Central memory CD4-positive, alpha-beta T cell (primary cell): ENCODE results near the gene DDX49.

Experiments used
- DNase-seq: peaks from one replicate; pipeline ENCODE4 v3.0.0; 2022
- total RNA-seq, 3 experiments: gene quantifications; one replicate each; lab custom pipeline; 2026; lab: John Stamatoyannopoulos, UW

DDX49 gene, protein sequence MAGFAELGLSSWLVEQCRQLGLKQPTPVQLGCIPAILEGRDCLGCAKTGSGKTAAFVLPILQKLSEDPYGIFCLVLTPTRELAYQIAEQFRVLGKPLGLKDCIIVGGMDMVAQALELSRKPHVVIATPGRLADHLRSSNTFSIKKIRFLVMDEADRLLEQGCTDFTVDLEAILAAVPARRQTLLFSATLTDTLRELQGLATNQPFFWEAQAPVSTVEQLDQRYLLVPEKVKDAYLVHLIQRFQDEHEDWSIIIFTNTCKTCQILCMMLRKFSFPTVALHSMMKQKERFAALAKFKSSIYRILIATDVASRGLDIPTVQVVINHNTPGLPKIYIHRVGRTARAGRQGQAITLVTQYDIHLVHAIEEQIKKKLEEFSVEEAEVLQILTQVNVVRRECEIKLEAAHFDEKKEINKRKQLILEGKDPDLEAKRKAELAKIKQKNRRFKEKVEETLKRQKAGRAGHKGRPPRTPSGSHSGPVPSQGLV
- 32.0 to 126 (median 32.2) reads per million in 3 experiments for total RNA-seq

DNA sequence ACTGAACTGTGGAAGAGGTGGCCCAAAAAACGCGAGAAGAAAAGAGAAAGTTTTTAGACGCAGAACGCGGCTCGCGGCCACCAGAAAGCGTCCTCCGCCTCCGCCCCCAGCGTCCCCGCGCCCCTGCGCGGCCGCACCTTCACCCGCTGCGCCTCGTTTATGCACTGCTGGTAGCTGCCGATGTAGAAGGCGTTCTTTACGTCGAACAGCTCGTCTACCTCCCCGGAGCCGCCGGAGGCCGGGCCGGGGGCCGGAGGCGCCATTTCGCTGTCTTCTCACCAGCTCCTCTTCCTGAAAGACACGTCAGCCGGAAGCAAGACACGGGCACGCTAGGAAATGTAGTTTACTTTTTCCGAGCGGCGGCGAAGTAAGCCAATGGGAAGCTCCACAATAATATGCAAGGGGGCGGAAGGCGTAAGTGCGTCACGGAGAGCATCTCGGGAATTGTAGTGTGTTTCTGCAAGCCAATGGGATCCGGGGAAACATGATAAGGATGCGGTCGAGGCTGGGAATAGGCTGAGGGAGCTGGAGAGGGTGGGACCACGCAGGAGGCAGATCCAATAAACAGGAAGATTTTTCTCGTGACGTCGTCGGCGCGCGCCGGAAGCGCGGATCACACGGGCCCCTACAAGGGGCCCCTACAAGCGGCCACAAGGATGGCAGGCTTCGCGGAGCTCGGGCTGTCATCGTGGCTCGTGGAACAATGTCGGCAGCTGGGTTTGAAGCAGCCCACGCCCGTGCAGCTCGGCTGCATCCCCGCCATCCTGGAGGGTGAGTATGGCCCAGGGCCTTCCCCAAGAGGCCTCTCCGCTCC, at the start of gene DDX49, which contains the start of gene COPE:
TSS of gene DDX49 (plus strand) at position 630 of the 814 bp plus-strand sequence. CDS start at position 657, 27 bp downstream.
TSS of gene COPE (minus strand) at position 302 of the 814 bp plus-strand sequence. CDS start at position 263, 39 bp downstream.
- peak; percentile 99 for DNase-seq

- DNase-seq = no peak
Observed at GRCh38 chr19:18869781-18870530, 49.6 kb upstream of the DDX49 start.

- no peak for DNase-seq
Observed at GRCh38 chr19:18870531-18871172, 48.9 kb upstream of the DDX49 start.

DNA sequence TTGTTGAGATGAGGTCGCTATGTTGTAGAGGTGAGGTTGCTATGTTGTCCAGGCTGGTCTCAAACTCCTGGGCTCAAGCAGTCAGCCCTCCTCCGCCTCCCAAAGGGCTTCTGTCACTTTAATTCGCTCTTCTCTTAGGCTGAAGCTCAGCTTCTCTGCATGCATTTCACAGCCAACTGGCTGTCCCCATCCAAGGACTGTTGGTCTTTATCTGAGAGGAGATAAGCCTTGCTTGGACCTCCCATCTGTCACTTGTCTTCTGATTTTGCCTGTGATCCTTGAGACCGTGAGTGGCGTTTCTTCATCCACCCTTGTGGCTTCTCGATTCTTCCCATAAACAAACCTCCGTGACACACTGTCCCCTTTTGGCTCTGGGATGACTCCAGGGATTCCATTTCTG, 48.0 kb upstream of the DDX49 start:
- no peak for DNase-seq

DNA sequence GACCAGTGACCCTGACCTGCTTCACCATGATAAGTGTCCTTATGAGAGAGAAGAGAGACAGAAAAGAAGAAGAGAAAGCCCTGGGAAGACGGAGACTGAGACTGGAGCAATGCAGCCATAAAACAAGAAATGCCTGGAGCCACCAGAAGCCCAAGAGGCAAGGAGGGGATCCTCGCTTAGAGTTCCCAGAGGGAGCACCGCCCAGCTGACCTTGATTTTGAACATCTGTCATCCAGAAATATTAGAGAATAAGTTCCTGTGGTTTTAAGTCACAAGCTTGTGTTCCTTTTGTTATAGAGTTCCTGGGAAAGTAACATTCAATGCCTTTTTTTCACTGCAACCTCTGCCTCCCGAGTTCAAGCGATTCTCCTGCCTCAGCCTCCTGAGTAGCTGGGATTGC, 43.8 kb upstream of the DDX49 start:
- DNase-seq = no peak

DNA sequence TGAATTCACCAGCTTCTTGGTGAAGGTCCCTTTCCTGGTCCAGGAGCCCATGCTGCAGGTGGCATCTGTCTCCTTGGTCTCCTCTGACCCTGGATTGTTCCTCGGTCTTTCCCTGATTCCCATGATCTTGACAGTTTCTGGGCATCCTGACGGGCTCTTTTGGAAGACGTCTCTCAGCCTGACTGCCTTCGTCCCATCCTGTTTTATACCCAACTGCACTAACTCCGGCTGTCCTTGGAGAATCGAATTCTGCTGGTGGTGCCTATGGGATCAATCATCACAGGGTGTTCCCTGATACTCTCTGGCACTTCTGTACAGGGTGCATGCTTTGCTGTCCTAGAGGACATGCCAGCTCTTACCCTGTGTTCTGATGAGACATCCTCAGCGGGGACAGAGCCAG, 42.6 kb upstream of the DDX49 start:
- DNase-seq = no peak

- no peak for DNase-seq
Observed at GRCh38 chr19:18878058-18878797, 41.3 kb upstream of the DDX49 start.

GRCh38 chr19:18878858-18879578, 40.5 kb upstream of the DDX49 start:
- no peak for DNase-seq

DNA sequence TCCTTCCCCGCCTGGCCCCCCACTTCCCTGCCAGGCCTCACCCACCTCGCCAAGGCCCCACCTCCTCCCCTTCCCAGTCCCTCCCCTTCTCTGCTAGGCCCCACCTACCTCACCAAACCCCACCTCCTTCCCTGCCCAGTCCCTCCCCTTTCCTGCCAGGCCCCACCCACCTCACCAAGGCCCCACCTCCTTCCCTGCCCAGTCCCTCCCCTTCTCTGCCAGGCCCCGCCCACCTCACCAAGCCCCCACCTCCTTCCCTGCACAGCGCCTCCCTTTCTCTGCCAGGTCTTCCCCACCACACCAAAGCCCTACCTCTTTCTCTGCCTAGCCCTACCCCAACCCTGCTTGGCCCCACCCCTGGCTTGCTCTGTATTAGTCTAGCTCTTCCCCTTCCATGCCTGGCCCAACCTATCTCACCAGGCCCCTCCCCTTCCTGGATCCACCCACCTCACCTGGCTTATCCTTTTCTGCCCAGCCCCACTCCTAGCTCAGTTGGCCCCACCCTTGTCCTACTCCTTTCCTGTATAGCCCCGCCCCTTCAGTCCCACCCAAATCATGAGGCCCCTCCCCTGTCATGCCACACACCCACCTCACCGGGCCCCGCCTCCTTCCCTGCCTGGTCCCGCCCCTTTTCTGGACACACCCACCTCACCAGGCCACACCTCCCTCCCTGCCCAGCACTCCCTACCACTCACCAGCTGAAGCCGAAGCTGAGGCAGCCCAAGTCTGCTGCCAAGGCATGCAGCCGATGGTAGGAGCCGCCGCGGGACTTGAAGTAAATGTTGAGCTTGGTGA, 39.7 kb upstream of the DDX49 start:
- no peak for DNase-seq

DNA sequence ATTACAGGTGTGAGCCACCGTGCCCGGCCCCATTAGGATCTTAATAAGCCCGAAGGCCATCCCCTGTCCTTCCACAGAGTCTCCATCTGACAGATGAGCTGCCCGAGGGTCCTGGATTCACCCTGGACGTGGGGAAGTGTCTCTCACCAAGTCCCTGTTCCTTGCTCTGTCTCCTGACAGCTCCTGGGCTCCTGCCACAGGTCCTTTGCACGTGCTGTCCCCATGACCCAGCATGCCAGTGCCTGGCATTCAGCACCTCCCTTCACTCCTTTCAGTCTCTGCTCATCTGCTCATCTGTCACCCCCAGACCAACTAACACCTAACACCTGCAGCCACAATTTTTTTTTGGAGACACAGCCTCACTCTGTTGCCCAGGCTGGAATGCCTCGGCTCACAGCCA, 38.0 kb upstream of the DDX49 start:
- DNase-seq = no peak

DNA sequence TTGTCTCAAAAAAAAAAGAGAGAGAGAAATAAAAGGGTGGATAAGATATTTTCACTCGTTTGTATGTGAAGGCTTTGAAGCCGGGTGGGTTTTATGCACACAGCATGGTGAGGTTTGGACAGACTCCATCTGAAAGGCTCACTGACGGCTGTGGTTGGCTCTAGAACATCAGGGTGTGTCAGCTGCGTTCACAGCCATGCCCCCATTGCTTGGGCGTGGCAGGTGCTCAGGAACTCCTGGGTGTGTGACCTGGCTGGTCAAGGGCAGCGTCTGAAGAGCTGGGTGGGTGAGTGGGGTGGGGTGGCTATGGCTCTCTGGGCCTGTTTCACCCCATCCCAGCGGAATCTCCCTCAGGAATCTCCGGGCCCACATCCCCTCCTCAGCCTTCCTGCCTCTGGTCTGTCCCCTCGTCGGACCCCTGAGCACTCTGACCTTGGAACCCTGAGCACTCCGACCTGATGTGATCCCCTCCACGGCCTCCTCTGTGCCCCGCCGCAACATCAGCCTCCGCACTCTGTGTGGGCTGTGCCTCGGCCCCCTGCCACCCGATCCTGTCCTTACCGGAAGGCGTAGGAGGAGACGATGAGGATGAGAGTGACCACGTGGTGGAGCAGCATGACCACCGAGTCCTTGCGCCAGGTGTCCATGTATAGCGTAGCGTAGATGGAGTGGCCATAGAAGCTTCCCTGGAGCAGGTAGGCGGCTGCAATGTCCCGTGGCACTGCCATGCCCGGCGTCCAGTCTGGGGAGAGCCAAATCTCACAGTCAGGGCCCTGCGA, 35.8 kb upstream of the DDX49 start:
- no peak for DNase-seq

GRCh38 chr19:18886972-18887371, 32.5 kb upstream of the DDX49 start:
- no peak for DNase-seq

DNA sequence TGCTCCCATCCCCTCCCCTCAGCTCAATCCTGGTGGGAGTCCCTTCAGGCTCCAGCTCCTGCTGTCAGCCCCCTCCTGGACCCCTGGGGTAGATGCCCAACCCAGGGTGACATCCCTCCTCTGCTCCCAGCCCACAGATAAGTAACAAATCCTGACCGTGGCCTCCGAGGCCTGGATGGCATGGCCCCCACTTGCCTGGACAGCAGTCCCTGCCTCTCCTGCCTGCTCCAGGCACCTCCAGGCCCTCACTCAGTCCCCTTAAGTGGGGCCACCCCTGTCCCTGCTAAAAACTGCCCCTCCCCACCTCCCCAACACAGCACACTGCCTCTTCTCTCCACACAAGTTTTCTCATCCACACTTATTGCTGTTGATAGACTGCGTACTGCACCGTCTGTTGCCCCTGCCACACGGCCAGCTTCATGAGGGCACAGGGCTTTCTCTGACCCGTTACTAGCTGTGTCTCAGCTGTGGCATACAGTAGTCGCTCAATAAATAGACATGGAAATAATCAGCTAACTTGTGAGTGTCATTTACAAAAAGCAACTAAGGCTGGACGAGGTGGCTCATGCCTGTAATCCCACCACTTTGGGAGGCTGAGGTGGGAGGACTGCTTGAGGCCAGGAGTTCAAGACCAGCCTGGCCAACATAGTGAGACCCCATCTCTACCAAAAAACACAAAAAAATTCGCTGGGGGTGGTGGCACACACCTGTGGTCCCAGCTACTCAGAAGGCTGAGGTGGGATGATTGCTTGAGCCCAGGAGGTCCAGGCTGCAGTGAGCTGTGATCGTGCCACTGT, 29.4 kb upstream of the DDX49 start:
- DNase-seq = no peak

DNA sequence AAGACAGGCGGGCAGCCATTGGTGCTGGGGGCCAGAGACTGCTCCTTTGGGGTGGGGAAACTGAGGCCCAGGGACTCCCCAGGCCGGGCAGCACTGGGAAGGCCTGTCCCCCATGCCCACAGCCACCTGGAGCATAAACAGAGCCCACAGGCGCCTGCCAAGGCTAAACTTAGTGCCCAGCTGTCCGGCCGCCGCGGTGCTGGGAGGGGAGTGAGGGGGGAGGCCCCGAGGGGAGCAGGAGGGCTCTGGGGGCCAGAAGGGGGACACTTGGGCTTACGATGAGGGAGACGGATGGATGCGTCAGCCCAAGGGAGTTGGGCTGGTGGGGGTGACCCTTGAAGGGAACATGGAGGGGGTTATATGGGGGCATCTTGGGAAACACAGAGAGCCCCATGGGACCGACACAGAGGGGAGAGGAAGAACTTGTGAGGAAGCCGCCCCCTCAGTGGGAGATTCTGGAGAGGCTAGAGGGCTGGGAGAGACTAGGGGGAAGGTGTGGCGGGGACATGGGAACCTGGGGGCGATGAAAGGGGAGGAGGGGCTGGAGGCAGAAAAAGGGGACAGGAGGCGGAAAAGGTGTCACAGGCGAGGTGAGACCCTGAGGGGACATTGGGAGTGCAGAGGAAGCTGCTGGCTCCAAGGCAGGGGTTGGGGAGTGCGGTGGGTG, 25.8 kb upstream of the DDX49 start:
- no peak for DNase-seq

- no peak for DNase-seq
Observed at GRCh38 chr19:18894254-18895037, 25.1 kb upstream of the DDX49 start.

GRCh38 chr19:18895038-18895823, 24.3 kb upstream of the DDX49 start:
- no peak for DNase-seq
